ENCODE results near the gene CMTR2. TPM values are rescaled to one million over a fixed set of nuclear protein-coding genes. Genes with fewer than 3 reads are reported as not detected.

Gene CMTR2, protein sequence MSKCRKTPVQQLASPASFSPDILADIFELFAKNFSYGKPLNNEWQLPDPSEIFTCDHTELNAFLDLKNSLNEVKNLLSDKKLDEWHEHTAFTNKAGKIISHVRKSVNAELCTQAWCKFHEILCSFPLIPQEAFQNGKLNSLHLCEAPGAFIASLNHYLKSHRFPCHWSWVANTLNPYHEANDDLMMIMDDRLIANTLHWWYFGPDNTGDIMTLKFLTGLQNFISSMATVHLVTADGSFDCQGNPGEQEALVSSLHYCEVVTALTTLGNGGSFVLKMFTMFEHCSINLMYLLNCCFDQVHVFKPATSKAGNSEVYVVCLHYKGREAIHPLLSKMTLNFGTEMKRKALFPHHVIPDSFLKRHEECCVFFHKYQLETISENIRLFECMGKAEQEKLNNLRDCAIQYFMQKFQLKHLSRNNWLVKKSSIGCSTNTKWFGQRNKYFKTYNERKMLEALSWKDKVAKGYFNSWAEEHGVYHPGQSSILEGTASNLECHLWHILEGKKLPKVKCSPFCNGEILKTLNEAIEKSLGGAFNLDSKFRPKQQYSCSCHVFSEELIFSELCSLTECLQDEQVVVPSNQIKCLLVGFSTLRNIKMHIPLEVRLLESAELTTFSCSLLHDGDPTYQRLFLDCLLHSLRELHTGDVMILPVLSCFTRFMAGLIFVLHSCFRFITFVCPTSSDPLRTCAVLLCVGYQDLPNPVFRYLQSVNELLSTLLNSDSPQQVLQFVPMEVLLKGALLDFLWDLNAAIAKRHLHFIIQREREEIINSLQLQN
- total RNA-seq, result 10 to 100 TPM; 22.0 to 24.5 TPM

DNA sequence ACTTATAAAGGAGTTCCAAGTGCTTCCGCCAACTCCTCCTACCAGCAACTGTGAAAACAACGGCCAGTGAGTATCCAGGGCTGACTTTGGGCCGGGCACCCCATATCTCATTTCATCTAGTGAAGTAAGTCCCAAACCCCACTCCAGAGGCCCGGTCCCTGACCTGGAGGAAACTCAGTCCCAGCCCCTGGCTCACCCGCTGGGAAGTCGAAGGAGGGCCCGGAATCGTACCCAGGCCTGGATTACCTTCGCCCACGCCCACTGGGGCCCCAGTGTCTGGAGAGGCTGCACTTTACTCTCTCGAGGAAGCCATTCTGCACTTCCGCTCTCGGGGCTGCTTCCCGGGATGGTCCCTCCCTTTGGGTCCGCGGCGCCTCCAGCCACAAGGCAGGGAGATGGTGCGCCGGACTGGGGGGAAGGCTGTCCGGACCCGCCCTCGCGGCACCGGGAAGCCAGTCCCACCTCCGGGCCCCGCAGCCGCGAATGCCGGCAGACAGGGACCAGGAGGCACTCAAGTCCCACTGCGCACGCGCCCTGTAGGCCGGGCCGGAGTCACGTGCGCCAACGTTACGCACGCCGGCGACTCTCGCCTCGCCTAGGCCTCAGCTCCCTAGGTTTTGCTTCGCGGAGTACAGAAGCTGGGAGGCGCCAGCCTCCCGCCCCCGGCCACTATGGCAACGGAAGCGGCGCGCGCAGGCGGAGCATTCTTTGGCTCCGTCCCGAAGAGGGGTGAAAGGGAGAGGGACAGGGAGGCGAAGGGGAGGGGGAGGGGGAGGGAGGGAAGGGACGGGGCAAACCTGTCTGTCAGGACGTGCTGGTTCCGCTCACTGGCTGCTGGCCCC lies at the start of gene CMTR2:
Gene CMTR2, minus strand, starts transcription at position 513 of the 842 bp plus-strand sequence. CDS start 3,482 bp downstream, outside the sequence.

Other genes starting within 250 kb of the CMTR2 start
- gene HYDIN, start 58.7 kb downstream of the CMTR2 start, total RNA-seq, result not detected
- not detected for gene CALB2, start 69.3 kb upstream of the CMTR2 start, total RNA-seq
- gene TLE7, start 152.7 kb upstream of the CMTR2 start, total RNA-seq, result not detected
- gene ZNF23, start 172.8 kb upstream of the CMTR2 start, total RNA-seq, result 1 to 10 TPM; 5.7 to 7.9 TPM
- gene ZNF19, start 199.9 kb upstream of the CMTR2 start, total RNA-seq, result 1 to 10 TPM; 2.9 to 3.0 TPM
- not detected for gene CHST4, start 237.0 kb upstream of the CMTR2 start, total RNA-seq

All from activated naive CD4-positive, alpha-beta T cell treated with anti-CD3 and anti-CD28 coated beads, Interleukin-2, amount 10 ng/mL, durations not matched to agents 5 hours and 36 hours (primary cell).